HG03354 (cell line): ENCODE data around the gene FLAD1.
A peak's percentile ranks its signal among the peaks of the same experiment; 100 is the strongest.
"Not testable (repeated sequence)": the region's sequence is repeated elsewhere in the genome, so short reads cannot be mapped to it uniquely, and the experiment has no call there.

Experiments used
- ATAC-seq: cut with Tn5 transposase; IDR thresholded peaks from one replicate; pipeline ENCODE4 v1.9.1; 2021; ENCODE audit warnings: mild to moderate bottlenecking; ENCODE audit not compliant: unreplicated experiment, poor library complexity, severe bottlenecking

FLAD1 gene

GRCh38 chr1:154986736-154987135 lies 3.6 kb downstream of the FLAD1 start:
- not testable (repeated sequence) for ATAC-seq

GRCh38 chr1:154987326-154987725 lies 4.2 kb downstream of the FLAD1 start:
- ATAC-seq, result no peak

- no peak for ATAC-seq
Measured at GRCh38 chr1:154988058-154988954, 5.2 kb downstream of the FLAD1 start.

GRCh38 chr1:154989195-154989860 lies 6.2 kb downstream of the FLAD1 start:
- ATAC-seq, result no peak

- ATAC-seq, result no peak
Measured at GRCh38 chr1:154990276-154990675, 7.1 kb downstream of the FLAD1 start.

GRCh38 chr1:154992721-154993571 lies 9.8 kb downstream of the FLAD1 start:
- ATAC-seq, result no peak

- ATAC-seq, result no peak
Measured at GRCh38 chr1:154993572-154994268, 10.6 kb downstream of the FLAD1 start, which contains the start of gene LENEP. LENEP (plus strand) TSS chr1:154993586; CDS start chr1:154993608, 22 bp downstream.

GRCh38 chr1:154994269-154994587 lies 11.1 kb downstream of the FLAD1 start:
- no peak for ATAC-seq

GRCh38 chr1:154994591-154994990 lies 11.4 kb downstream of the FLAD1 start:
- no peak for ATAC-seq

GRCh38 chr1:154995301-154995983 lies 12.3 kb downstream of the FLAD1 start:
- not testable (repeated sequence) for ATAC-seq

GRCh38 chr1:154996966-154997701 lies 14.0 kb downstream of the FLAD1 start:
- ATAC-seq, result no peak

- ATAC-seq, result no peak
Measured at GRCh38 chr1:154998201-154998780, 15.1 kb downstream of the FLAD1 start.

- no peak for ATAC-seq
Measured at GRCh38 chr1:154998818-154999570, 15.8 kb downstream of the FLAD1 start.

GRCh38 chr1:154999571-155000410 lies 16.6 kb downstream of the FLAD1 start:
- ATAC-seq, result no peak

- no peak for ATAC-seq
Measured at GRCh38 chr1:155000411-155000725, 17.2 kb downstream of the FLAD1 start.

- peak; percentile 44 for ATAC-seq
Measured at GRCh38 chr1:155000726-155001424, 17.7 kb downstream of the FLAD1 start.
